Measurements from ENCODE around the gene TBL3.
A peak's percentile ranks its signal among the peaks of the same experiment; 100 is the strongest.
"Not testable (repeated sequence)": the region's sequence is repeated elsewhere in the genome, so short reads cannot be mapped to it uniquely, and the experiment has no call there.

TBL3 gene

GRCh38 chr16:1999866-2000514 is 28.1 kb downstream of the TBL3 start:
- no peak for DNase-seq (ENCODE audit: low read depth)

- no peak for DNase-seq (ENCODE audit: low read depth)
Measured at GRCh38 chr16:2001035-2001434, 29.2 kb downstream of the TBL3 start.

GRCh38 chr16:2001456-2002355 is 29.9 kb downstream of the TBL3 start:
- DNase-seq (ENCODE audit: low read depth), result no peak

- no peak for DNase-seq (ENCODE audit: low read depth)
Measured at GRCh38 chr16:2002406-2003230, 30.8 kb downstream of the TBL3 start.

- DNase-seq (ENCODE audit: low read depth), result no peak
Measured at GRCh38 chr16:2003231-2003826, 31.5 kb downstream of the TBL3 start.

GRCh38 chr16:2003827-2004641 is 32.2 kb downstream of the TBL3 start:
- peak; percentile 65 for DNase-seq (ENCODE audit: low read depth)

- DNase-seq (ENCODE audit: low read depth), result no peak
Measured at GRCh38 chr16:2004795-2005517, 33.1 kb downstream of the TBL3 start.

- no peak for DNase-seq (ENCODE audit: low read depth)
Measured at GRCh38 chr16:2005646-2006045, 33.8 kb downstream of the TBL3 start.

- no peak for DNase-seq (ENCODE audit: low read depth)
Measured at GRCh38 chr16:2006317-2006716, 34.5 kb downstream of the TBL3 start.

- DNase-seq (ENCODE audit: low read depth), result no peak
Measured at GRCh38 chr16:2007081-2007836, 35.4 kb downstream of the TBL3 start.

GRCh38 chr16:2008009-2008526 is 36.2 kb downstream of the TBL3 start:
- no peak for DNase-seq (ENCODE audit: low read depth)

GRCh38 chr16:2008631-2009163 is 36.8 kb downstream of the TBL3 start:
- DNase-seq (ENCODE audit: low read depth), result no peak

GRCh38 chr16:2009164-2009711 is 37.4 kb downstream of the TBL3 start:
- no peak for DNase-seq (ENCODE audit: low read depth)

GRCh38 chr16:2009791-2010510 is 38.1 kb downstream of the TBL3 start, which contains the start of gene ZNF598:
Gene ZNF598, minus strand, starts transcription at chr16:2009821.
- peak; percentile 42 for DNase-seq (ENCODE audit: low read depth)

GRCh38 chr16:2011726-2012125 is 39.9 kb downstream of the TBL3 start:
- DNase-seq (ENCODE audit: low read depth), result not testable (repeated sequence)

- DNase-seq (ENCODE audit: low read depth), result no peak
Measured at GRCh38 chr16:2013527-2013926, 41.7 kb downstream of the TBL3 start.

GRCh38 chr16:2015117-2015946 is 43.5 kb downstream of the TBL3 start:
- no peak for DNase-seq (ENCODE audit: low read depth)

GRCh38 chr16:2015947-2016208 is 44.0 kb downstream of the TBL3 start:
- no peak for DNase-seq (ENCODE audit: low read depth)

Measured in stimulated activated CD8-positive, alpha-beta memory T cell treated with anti-CD3 and anti-CD28 coated beads, Interleukin-15, amount 100 ng/mL, for 1 hour (primary cell).